HUES64 (cell line): ENCODE data around the gene FASTK.
A peak's percentile ranks its signal among the peaks of the same experiment; 100 is the strongest.

Source experiments
- H3K27ac ChIP-seq: 2 replicates; pipeline ENCODE4 v1.7.0; 2013; ENCODE audit warnings: low read depth, low read length, inconsistent platforms
- H3K27me3 ChIP-seq: 2 replicates; pipeline ENCODE4 v1.6.1; 2013; ENCODE audit warnings: mild to moderate bottlenecking, low read length; ENCODE audit not compliant: insufficient read depth
- H3K36me3 ChIP-seq: 2 replicates; pipeline ENCODE4 v1.6.1; 2013; ENCODE audit warnings: mild to moderate bottlenecking, low read length; ENCODE audit not compliant: insufficient read depth
- H3K4me1 ChIP-seq: 2 replicates; pipeline ENCODE4 v1.6.1; 2013; ENCODE audit warnings: mild to moderate bottlenecking, low read length, moderate library complexity; ENCODE audit not compliant: insufficient read depth
- H3K4me3 ChIP-seq: 2 replicates; pipeline ENCODE4 v1.5.1; 2013; ENCODE audit warnings: mild to moderate bottlenecking, low read length, moderate library complexity
- H3K9ac ChIP-seq: 2 replicates; pipeline ENCODE4 v1.6.1; 2013; ENCODE audit warnings: mild to moderate bottlenecking, low read depth, low read length
- H3K9me3 ChIP-seq: 2 replicates; pipeline ENCODE4 v1.6.1; 2013; ENCODE audit warnings: low read depth, low read length; ENCODE audit not compliant: insufficient read depth
- WGBS: fragments of 150-250, 120-280 bp; methylation state at CpG from one replicate; pipeline ENCODE4 v1.1.7; 2013; ENCODE audit warnings: missing lambda C conversion rate; 5-methylcytosine and 5-hydroxymethylcytosine counted together

FASTK gene

DNA sequence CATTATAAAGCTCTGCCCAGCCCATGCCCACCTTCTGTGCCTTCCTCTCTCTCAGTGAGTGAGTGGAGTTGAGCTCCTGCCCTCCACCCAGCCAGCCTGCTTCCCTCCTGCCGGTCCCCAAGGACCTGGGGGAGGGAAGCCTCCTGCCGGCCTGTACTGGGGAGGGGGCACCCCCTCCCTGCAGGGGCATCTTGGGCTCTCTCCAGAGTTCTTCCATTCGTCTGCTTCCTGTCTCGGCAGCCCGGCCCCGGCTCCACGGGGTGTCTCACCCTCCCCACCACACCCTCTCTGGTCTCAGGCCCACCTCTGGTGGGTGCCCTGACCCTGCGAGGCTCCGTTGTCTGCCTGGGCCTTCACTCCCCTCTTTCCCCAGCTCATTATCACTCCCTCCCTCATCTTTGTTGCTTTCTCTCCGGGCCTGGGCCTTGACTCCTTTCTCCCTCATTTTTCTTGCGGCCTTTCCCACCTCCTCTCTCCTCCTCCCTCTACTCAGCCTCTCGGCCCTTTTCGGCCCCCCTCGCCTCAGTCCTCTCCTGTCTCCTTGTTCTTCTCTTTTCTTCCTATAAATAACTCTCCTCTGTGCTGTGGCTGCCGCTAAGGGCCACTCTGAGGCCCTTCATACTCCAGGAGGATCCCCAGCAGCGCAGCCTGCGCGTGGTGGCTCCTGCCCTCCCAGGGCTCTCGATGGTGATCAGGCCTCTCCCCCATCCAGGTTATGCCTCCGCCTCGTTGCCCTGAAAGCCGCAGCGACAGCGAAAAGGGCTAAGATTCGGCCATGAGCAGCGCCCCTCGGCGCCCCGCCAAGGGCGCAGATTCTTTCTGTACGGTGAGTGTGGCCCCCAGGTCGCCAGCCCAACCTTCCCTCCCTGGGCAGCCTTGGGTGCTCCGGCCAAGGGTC, 19.1 kb downstream of the FASTK start:
- Histone ChIP-seq H3K4me1 (peaks cover 32% of the 10 kb centered on the region), H3K9ac (peak overlapping the region; percentile 2; the same call in 1 of the 2 replicates), H3K27ac (no peak overlapping the region; the same call in 1 of the 2 replicates)

DNA sequence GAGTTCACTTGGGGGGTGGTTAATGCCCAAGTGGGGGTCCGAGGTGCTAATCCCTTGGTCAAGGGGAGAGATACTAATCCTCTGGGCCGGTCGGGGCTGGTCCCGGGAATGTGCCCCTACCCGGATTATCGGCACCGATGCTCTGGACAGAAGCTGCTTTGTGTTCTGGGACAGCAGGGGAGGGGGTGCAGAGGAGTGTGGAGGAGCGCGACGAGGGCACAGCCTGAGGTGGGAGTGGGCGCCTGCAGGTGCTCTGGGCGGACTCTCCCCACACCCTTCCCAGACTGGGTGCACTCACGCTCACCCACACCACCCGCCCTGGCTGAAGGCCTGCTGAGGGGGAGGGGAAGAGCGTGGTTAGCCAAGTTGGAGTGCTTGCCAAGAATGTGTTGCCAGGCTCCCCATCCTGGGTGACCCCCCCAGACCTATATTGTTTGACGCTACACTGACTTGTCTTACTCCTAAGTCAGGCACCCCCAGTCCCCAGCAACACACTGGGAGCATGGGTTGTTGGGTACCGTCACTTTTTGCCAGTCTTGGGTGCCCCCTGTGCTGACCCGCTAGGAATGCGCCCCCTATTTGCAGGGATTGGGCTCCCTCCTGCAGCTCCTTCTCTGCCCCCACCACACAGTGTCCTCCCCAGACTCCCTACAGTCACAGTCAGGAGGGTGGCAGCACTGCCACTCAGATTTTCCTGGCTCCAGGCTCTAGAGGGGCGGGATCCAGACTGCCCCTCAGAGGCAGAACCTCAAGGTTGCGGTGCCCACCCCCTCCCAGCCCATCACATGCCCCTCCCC, 20.0 kb downstream of the FASTK start:
- WGBS, result 8% methylated on average over 16 of the region's 21 CpGs
- Histone ChIP-seq H3K36me3 (peaks cover 13% of the 10 kb centered on the region), H3K9ac (peak overlapping the region; percentile 51), H3K4me1 (peaks cover 35% of the 10 kb centered on the region), H3K27ac (no peak overlapping the region), H3K27me3 (peaks cover 31% of the 10 kb centered on the region), H3K4me3 (peak overlapping the region; percentile 86), H3K9me3 (no peaks in the 10 kb centered on the region)

More for the DNA sequence above, 19.1 kb downstream of the FASTK start:
- Histone ChIP-seq H3K27me3 (peaks cover 23% of the 10 kb centered on the region), H3K36me3 (peaks cover 20% of the 10 kb centered on the region), H3K9me3 (no peaks in the 10 kb centered on the region), H3K4me3 (peak overlapping the region; percentile 39)
- WGBS, result 16% methylated on average over 33 of the region's 33 CpGs

DNA sequence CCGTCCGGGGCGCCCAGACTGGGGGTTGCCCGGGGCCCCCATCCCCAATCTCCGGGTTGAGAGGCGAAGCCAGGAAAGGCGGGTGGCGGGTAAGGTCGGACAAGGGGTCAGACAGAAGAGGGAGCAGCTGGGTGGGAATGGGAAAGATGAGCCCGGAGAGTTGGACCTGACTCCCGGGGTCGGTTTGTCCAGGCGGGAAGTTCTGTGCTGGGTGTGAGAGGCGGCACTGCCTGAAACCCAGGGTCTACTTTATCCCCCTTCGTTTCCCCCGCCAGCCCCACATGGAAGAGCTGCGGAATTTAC, 20.5 kb downstream of the FASTK start:
- Histone ChIP-seq H3K27me3 (peaks cover 32% of the 10 kb centered on the region), H3K4me3 (peak overlapping the region; percentile 86), H3K9me3 (no peaks in the 10 kb centered on the region), H3K36me3 (peaks cover 8% of the 10 kb centered on the region), H3K9ac (peak overlapping the region; percentile 51), H3K4me1 (peaks cover 35% of the 10 kb centered on the region), H3K27ac (no peak overlapping the region)
- 1% methylated on average over 16 of the region's 17 CpGs for WGBS

DNA sequence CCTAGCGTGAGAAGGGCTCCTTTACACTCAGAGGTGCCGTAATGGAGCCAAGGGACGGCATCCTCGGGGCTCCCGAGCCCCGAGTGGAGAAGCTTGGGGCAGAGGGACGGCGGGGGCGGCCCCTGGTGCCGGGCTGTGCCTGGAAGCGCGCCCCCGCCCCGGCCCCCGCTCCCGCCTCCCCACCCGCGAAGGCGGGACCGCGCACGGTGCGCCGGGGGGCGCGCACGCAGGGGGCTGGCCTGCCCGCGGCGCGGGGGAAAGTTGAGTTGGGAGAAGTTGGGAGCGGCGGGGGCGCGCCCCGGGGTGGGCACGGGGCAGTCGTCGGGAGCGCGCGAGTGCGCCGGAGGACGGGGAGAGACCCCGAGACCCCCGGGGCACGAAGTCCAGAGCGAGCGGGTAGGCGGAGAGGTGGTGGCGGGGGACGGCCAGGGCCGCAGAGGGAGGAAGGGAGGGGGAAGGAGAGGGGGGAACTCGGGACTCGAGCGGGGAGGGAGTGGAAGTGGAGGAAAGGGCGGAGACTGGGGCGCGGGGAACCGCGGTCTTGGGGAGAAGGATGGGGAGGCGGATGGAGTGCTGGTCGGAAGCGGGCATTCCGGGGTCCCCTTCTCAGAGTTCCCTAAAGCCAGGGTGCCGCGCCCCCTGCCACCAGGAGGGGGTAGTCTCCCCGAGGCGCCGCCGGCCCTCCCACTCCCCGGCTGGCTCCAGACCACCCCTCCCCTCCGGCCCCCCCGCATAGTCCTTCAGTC, 21.1 kb downstream of the FASTK start, which contains the start of gene SLC4A2:
Gene SLC4A2 (plus strand): TSS at position 223 of the 746 bp plus-strand sequence. CDS start 2,399 bp downstream, outside the sequence.
- Histone ChIP-seq H3K36me3 (peaks cover 3% of the 10 kb centered on the region), H3K4me1 (peaks cover 35% of the 10 kb centered on the region), H3K27me3 (peaks cover 32% of the 10 kb centered on the region), H3K27ac (peak within 1 kb of the TSS; percentile 85), H3K4me3 (peak within 1 kb of the TSS; percentile 86), H3K9ac (peak within 1 kb of the TSS; percentile 57), H3K9me3 (no peaks in the 10 kb centered on the region)
- WGBS, result under 1% methylated on average over 75 of the region's 75 CpGs

DNA sequence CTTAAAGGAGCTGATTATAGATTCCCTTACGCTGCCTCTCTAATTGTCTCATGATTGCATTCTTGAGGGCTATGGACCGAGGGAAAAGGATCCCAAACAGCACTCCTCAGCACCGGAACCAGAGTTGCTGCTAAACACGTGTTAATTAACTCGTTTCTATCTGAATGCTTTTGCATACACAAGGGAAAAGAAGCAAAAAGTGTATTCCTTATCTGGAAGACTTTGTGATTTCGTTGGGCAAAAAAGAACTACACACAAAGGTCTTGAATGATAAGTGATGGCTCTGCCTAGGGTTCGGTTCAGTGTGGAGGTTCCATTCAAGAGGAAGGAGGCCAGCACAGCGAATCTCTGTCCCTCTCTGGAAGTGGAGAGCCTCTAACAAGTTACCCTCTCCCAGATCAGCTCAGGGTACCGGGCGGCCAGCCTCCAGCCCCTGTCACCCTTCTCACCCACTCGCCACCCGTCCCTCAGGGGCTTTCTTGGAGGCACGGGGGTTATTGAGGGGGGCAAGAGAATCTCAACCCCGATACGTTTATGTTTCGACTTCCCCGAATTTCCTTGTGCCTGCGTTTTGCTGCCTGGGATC, 21.7 kb downstream of the FASTK start:
- peak overlapping the region; percentile 85; the same call in 1 of the 2 replicates for H3K27ac ChIP-seq
- peaks cover 35% of the 10 kb centered on the region for H3K4me1 ChIP-seq
- H3K9ac ChIP-seq, result peak overlapping the region; percentile 57
- 12% methylated on average over 18 of the region's 18 CpGs for WGBS
- H3K36me3 ChIP-seq, result no peaks in the 10 kb centered on the region
- no peaks in the 10 kb centered on the region for H3K9me3 ChIP-seq
- H3K4me3 ChIP-seq, result peak overlapping the region; percentile 86
- peaks cover 32% of the 10 kb centered on the region for H3K27me3 ChIP-seq

DNA sequence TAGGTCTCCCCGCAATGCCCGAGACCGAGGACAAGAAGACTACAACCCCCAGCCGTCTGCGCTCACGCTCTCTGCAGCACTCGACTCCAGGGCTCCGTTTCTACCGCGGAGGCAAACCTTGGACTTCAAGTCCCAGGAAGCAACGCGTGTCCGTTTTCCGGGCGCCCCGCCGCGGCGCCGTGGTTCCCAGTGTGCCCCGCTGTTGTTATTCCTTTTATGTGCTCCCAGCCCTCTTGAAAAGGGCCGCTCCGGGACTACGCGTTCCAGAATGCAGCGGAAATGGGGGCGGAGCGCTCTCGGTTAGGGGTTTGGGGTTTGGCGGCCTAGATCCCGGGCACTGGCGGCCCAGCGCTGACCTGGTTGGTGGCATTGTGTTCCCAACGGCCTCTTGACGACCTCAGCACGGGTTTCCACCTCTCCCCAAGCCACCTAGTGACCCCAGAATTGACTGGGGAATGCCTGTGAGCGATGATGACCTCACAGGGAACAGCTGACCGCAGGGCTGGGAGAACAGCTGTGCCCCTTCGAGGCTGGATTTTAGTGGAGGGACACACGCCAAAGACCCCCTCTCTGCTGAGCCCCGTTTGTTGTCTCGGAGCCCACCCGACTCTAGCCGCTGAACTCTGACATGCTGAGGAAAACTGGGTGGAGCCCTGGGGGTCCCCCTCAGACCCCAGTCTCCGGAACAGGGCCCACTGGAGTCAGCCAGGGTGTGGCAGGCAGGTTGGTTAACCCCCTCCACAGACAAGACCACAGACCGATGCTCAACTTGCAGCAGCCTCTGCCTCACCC, 22.4 kb downstream of the FASTK start:
- no peaks in the 10 kb centered on the region for H3K36me3 ChIP-seq
- H3K27me3 ChIP-seq, result peaks cover 32% of the 10 kb centered on the region
- H3K27ac ChIP-seq, result peak overlapping the region; percentile 85
- 6% methylated on average over 46 of the region's 46 CpGs for WGBS
- peaks cover 35% of the 10 kb centered on the region for H3K4me1 ChIP-seq
- peak overlapping the region; percentile 86 for H3K4me3 ChIP-seq
- peak overlapping the region; percentile 36; the same call in 1 of the 2 replicates for H3K9ac ChIP-seq
- H3K9me3 ChIP-seq, result no peaks in the 10 kb centered on the region

DNA sequence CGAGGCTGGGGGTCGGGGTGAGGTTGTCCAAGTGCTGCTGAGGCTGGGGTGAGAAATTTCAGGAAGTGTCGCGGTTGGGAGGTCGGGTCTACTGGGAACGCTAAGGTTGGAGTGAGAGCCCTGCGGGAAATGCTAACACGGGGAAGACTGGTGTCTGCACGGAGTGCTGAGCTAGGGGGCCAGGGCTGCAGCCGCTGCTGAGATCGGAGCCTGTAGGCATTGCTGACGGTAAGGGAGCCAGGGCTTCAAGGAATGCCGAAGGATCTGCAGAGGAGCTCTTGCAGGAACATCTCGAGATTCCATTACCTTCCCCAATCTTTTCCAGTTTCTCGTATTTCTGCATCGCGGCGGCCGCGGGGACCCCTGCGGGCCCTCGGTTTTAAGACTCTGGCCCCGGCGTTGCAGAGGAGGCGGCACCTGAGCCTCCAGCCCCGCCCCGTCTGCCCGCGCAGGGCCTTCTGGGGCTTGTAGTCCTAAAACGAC, 23.1 kb downstream of the FASTK start, which contains the start of gene CDK5:
Gene CDK5 (minus strand): TSS at position 392 of the 483 bp plus-strand sequence. CDS start 49 bp downstream, at position 343.
- Histone ChIP-seq H3K36me3 (no peaks in the 10 kb centered on the region), H3K9me3 (no peaks in the 10 kb centered on the region), H3K27me3 (peaks cover 32% of the 10 kb centered on the region), H3K27ac (peak within 1 kb of the TSS; percentile 85), H3K9ac (peak within 1 kb of the TSS; percentile 36; the same call in 1 of the 2 replicates), H3K4me1 (peaks cover 33% of the 10 kb centered on the region), H3K4me3 (peak within 1 kb of the TSS; percentile 86)
- under 1% methylated on average over 30 of the region's 30 CpGs for WGBS

DNA sequence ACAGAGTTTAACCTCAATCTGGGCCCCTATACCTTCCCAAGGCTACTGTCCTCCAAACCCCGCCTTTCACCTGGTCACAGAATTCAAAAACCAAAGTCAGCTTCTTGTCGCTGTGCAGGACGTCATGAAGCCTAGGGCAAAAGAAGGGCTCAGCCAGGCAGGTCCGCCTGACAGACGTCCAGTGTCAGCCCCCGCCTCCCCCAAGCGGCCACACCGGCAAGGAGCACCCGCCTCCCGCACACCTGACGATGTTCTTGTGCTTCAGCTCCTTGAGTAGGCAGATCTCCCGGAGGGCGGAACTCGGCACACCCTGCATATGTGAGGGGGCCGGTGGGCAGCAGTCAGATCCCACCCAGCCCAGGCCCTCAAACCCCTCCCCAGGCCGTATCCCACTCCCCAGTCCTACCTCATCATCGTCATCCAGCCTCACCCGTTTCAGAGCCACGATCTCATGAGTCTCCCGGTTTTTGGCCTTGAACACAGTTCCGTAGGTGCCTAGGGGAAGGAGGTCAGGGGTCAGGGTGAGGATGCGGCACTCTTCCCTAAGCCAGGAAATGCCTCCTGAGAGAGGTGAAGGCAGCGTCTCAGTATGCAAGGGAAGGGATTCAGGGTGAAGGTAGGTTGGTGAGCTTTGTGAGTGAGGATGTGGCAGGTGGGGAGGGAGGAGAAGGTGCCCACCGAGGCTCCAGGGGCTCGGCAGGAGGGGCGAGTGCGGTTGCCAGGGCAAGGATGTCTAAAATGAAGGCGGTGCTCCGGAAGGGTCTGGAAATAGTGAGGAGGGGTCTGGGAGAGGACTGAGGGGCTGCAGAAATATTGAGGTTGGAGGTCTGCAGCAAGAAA, 23.7 kb downstream of the FASTK start:
- WGBS, result 19% methylated on average over 29 of the region's 29 CpGs
- Histone ChIP-seq H3K9me3 (no peaks in the 10 kb centered on the region), H3K4me3 (peak overlapping the region; percentile 86), H3K9ac (no peak overlapping the region; the same call in 1 of the 2 replicates), H3K36me3 (no peaks in the 10 kb centered on the region), H3K4me1 (peaks cover 29% of the 10 kb centered on the region), H3K27ac (no peak overlapping the region), H3K27me3 (peaks cover 36% of the 10 kb centered on the region)

DNA sequence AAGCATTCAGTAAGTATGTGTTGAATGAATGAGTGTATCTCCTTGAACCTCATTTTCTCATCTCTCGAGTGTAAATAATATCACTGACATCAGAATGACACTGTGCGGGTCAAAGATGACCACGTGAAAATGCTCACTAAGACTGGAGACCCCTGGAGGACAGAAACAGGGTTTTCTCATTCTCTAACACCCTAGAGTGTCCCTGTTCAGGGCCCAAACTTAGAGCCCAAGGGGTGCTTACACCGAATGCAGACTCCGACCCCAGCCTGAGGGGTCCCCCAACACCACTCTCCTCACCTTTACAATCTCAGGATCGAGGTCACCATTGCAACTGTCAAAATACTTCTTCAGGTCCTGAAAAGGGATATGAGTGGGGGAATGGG, 24.3 kb downstream of the FASTK start:
- 85% methylated on average over 6 of the region's 6 CpGs for WGBS
- no peaks in the 10 kb centered on the region for H3K9me3 ChIP-seq
- no peak overlapping the region for H3K27ac ChIP-seq
- no peaks in the 10 kb centered on the region for H3K36me3 ChIP-seq
- H3K27me3 ChIP-seq, result peaks cover 41% of the 10 kb centered on the region
- H3K9ac ChIP-seq, result no peak overlapping the region
- peaks cover 23% of the 10 kb centered on the region for H3K4me1 ChIP-seq
- no peak overlapping the region; the same call in 1 of the 2 replicates for H3K4me3 ChIP-seq
